Glomerular visceral epithelial cell (primary cell): ENCODE results near the gene DDR1.
"Not testable (repeated sequence)": the region's sequence is repeated elsewhere in the genome, so short reads cannot be mapped to it uniquely, and the experiment has no call there.

Experiments
- DNase-seq: peaks from one replicate; pipeline ENCODE4 v3.0.0-alpha.2; 2016; ENCODE audit errors: extremely low spot score

Gene DDR1

GRCh38 chr6:30883685-30884520 lies at the start of gene DDR1:
Gene DDR1 (plus strand): TSS chr6:30884519. CDS start chr6:30888730, 4,211 bp downstream.
- peak; percentile 66 for DNase-seq

- no peak for DNase-seq
Observed at GRCh38 chr6:30834646-30835045, 49.7 kb upstream of the DDR1 start.

- no peak for DNase-seq
Observed at GRCh38 chr6:30835576-30835975, 48.7 kb upstream of the DDR1 start.

GRCh38 chr6:30836431-30836866 lies 47.9 kb upstream of the DDR1 start:
- DNase-seq: no peak

- no peak for DNase-seq
Observed at GRCh38 chr6:30836957-30837356, 47.4 kb upstream of the DDR1 start.

GRCh38 chr6:30837432-30837831 lies 46.9 kb upstream of the DDR1 start:
- DNase-seq: no peak

GRCh38 chr6:30837870-30838269 lies 46.4 kb upstream of the DDR1 start:
- DNase-seq: no peak

GRCh38 chr6:30839671-30840070 lies 44.6 kb upstream of the DDR1 start:
- DNase-seq: no peak

- no peak for DNase-seq
Observed at GRCh38 chr6:30840084-30840934, 44.0 kb upstream of the DDR1 start.

GRCh38 chr6:30840935-30841643 lies 43.2 kb upstream of the DDR1 start:
- DNase-seq: no peak

GRCh38 chr6:30841644-30842504 lies 42.4 kb upstream of the DDR1 start:
- DNase-seq: peak; percentile 43

GRCh38 chr6:30842754-30843610 lies 41.3 kb upstream of the DDR1 start:
- DNase-seq: no peak

- no peak for DNase-seq
Observed at GRCh38 chr6:30843611-30843998, 40.7 kb upstream of the DDR1 start.

- peak; percentile 59 for DNase-seq
Observed at GRCh38 chr6:30844118-30844535, 40.2 kb upstream of the DDR1 start.

GRCh38 chr6:30845183-30845582 lies 39.1 kb upstream of the DDR1 start:
- DNase-seq: no peak

- DNase-seq: no peak
Observed at GRCh38 chr6:30847421-30847970, 36.8 kb upstream of the DDR1 start.

- DNase-seq: no peak
Observed at GRCh38 chr6:30847971-30848436, 36.3 kb upstream of the DDR1 start.

- DNase-seq: no peak
Observed at GRCh38 chr6:30849903-30850651, 34.2 kb upstream of the DDR1 start.

- not testable (repeated sequence) for DNase-seq
Observed at GRCh38 chr6:30852459-30852858, 31.9 kb upstream of the DDR1 start.
